ENCODE data around the gene TNN.

DNA sequence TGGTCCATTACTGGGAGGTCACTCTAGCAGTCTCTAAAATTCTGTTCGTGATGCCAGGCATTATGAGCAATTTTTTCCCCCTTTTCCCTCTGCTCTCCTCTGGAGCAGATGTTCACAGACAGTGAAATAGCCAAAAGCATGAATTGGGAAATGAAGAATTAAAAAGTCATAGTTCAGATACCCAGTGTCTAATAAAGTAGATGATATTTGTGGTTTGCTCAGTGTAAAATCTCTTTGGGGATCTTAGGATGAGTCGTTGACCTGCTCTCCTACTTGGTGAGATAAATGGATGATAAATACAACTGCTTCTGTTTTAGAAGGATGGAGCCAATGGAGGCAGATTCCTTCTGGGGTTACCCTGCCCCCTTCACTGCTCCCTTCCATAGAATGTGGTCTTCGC is 68.6 kb downstream of the TNN start:
- no peak for TF ChIP-seq NR2C2 (IDR thresholded peaks at IDR 0.05; ENCODE audit: borderline replicate concordance, control insufficient read depth, insufficient read length, low read depth)
- no peak for TF ChIP-seq ZZZ3 (IDR thresholded peaks at IDR 0.05; ENCODE audit: control insufficient read depth, insufficient read length, low read depth)
- TF ChIP-seq, protein P1, sequence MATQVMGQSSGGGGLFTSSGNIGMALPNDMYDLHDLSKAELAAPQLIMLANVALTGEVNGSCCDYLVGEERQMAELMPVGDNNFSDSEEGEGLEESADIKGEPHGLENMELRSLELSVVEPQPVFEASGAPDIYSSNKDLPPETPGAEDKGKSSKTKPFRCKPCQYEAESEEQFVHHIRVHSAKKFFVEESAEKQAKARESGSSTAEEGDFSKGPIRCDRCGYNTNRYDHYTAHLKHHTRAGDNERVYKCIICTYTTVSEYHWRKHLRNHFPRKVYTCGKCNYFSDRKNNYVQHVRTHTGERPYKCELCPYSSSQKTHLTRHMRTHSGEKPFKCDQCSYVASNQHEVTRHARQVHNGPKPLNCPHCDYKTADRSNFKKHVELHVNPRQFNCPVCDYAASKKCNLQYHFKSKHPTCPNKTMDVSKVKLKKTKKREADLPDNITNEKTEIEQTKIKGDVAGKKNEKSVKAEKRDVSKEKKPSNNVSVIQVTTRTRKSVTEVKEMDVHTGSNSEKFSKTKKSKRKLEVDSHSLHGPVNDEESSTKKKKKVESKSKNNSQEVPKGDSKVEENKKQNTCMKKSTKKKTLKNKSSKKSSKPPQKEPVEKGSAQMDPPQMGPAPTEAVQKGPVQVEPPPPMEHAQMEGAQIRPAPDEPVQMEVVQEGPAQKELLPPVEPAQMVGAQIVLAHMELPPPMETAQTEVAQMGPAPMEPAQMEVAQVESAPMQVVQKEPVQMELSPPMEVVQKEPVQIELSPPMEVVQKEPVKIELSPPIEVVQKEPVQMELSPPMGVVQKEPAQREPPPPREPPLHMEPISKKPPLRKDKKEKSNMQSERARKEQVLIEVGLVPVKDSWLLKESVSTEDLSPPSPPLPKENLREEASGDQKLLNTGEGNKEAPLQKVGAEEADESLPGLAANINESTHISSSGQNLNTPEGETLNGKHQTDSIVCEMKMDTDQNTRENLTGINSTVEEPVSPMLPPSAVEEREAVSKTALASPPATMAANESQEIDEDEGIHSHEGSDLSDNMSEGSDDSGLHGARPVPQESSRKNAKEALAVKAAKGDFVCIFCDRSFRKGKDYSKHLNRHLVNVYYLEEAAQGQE (IDR thresholded peaks at IDR 0.05; ENCODE audit: low read depth, low read length), result no peak
- TF ChIP-seq, protein P2, sequence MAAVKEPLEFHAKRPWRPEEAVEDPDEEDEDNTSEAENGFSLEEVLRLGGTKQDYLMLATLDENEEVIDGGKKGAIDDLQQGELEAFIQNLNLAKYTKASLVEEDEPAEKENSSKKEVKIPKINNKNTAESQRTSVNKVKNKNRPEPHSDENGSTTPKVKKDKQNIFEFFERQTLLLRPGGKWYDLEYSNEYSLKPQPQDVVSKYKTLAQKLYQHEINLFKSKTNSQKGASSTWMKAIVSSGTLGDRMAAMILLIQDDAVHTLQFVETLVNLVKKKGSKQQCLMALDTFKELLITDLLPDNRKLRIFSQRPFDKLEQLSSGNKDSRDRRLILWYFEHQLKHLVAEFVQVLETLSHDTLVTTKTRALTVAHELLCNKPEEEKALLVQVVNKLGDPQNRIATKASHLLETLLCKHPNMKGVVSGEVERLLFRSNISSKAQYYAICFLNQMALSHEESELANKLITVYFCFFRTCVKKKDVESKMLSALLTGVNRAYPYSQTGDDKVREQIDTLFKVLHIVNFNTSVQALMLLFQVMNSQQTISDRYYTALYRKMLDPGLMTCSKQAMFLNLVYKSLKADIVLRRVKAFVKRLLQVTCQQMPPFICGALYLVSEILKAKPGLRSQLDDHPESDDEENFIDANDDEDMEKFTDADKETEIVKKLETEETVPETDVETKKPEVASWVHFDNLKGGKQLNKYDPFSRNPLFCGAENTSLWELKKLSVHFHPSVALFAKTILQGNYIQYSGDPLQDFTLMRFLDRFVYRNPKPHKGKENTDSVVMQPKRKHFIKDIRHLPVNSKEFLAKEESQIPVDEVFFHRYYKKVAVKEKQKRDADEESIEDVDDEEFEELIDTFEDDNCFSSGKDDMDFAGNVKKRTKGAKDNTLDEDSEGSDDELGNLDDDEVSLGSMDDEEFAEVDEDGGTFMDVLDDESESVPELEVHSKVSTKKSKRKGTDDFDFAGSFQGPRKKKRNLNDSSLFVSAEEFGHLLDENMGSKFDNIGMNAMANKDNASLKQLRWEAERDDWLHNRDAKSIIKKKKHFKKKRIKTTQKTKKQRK (IDR thresholded peaks at IDR 0.05; ENCODE audit: low read depth, low read length), result no peak
- TF ChIP-seq, protein P3, sequence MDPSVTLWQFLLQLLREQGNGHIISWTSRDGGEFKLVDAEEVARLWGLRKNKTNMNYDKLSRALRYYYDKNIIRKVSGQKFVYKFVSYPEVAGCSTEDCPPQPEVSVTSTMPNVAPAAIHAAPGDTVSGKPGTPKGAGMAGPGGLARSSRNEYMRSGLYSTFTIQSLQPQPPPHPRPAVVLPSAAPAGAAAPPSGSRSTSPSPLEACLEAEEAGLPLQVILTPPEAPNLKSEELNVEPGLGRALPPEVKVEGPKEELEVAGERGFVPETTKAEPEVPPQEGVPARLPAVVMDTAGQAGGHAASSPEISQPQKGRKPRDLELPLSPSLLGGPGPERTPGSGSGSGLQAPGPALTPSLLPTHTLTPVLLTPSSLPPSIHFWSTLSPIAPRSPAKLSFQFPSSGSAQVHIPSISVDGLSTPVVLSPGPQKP (IDR thresholded peaks at IDR 0.05; ENCODE audit: low read depth, low read length), result no peak
- TF ChIP-seq EZH2 (IDR thresholded peaks at IDR 0.05; ENCODE audit: borderline replicate concordance, control insufficient read depth, low read depth, low read length), result no peak
- TF ChIP-seq CHD2 (IDR thresholded peaks at IDR 0.05; ENCODE audit: borderline replicate concordance, low read depth, low read length), result no peak

Measured in GM12878 (cell line).